ENCODE results near the gene MAP3K4.

Gene MAP3K4

GRCh38 chr6:161009991-161010390, 18.4 kb downstream of the MAP3K4 start:
- no peak for DNase-seq

- no peak for DNase-seq
These were observed 18.8 kb downstream of the MAP3K4 start for GRCh38 chr6:161010418-161010817.

- DNase-seq, result no peak
These were observed 20.2 kb downstream of the MAP3K4 start for GRCh38 chr6:161011492-161012480.

- no peak for DNase-seq
These were observed 22.1 kb downstream of the MAP3K4 start for GRCh38 chr6:161013695-161014094.

GRCh38 chr6:161017766-161018564, 26.4 kb downstream of the MAP3K4 start:
- no peak for DNase-seq

- DNase-seq, result no peak
These were observed 27.8 kb downstream of the MAP3K4 start for GRCh38 chr6:161019324-161019839.

GRCh38 chr6:161021543-161021942, 30.0 kb downstream of the MAP3K4 start:
- DNase-seq, result no peak

GRCh38 chr6:161021998-161022743, 30.6 kb downstream of the MAP3K4 start:
- no peak for DNase-seq

- no peak for DNase-seq
These were observed 31.7 kb downstream of the MAP3K4 start for GRCh38 chr6:161023316-161023715.

- DNase-seq, result no peak
These were observed 32.9 kb downstream of the MAP3K4 start for GRCh38 chr6:161024364-161024920.

GRCh38 chr6:161027385-161027784, 35.8 kb downstream of the MAP3K4 start:
- DNase-seq, result no peak

GRCh38 chr6:161029195-161029809, 37.7 kb downstream of the MAP3K4 start:
- DNase-seq, result no peak

GRCh38 chr6:161031721-161032495, 40.3 kb downstream of the MAP3K4 start:
- DNase-seq, result no peak

- DNase-seq, result no peak
These were observed 42.1 kb downstream of the MAP3K4 start for GRCh38 chr6:161033667-161034066.

- DNase-seq, result no peak
These were observed 43.8 kb downstream of the MAP3K4 start for GRCh38 chr6:161035182-161035980.

GRCh38 chr6:161035981-161036263, 44.4 kb downstream of the MAP3K4 start:
- DNase-seq, result no peak

GRCh38 chr6:161037873-161038228, 46.3 kb downstream of the MAP3K4 start:
- DNase-seq, result no peak

- DNase-seq, result no peak
These were observed 46.9 kb downstream of the MAP3K4 start for GRCh38 chr6:161038229-161039031.

GRCh38 chr6:161041274-161041673, 49.7 kb downstream of the MAP3K4 start:
- no peak for DNase-seq

- DNase-seq, result no peak
These were observed 52.8 kb downstream of the MAP3K4 start for GRCh38 chr6:161044335-161044734.
